ACC112 (cell line): Measurements from ENCODE around the gene MOB2.
"Not testable (repeated sequence)": the region's sequence is repeated elsewhere in the genome, so short reads cannot be mapped to it uniquely, and the experiment has no call there.

Source experiments
- H2AFZ ChIP-seq: fragments of 200-600 bp; sonication (generic); one replicate; pipeline ENCODE4 v1.6.0; 2017; ENCODE audit warnings: antibody characterized with exemption, low read length; ENCODE audit not compliant: unreplicated experiment
- H3K27ac ChIP-seq: fragments of 200-600 bp; sonication (generic); 2 replicates; pipeline ENCODE4 v1.5.1; 2014; ENCODE audit warnings: low read depth, mild to moderate bottlenecking, antibody characterized with exemption, low read length, moderate library complexity
- H3K27me3 ChIP-seq: fragments of 200-600 bp; sonication (generic); 2 replicates; pipeline ENCODE4 v1.6.1; 2014; ENCODE audit warnings: mild to moderate bottlenecking, antibody characterized with exemption, low read length, moderate library complexity, mixed read lengths; ENCODE audit not compliant: insufficient read depth
- H3K36me3 ChIP-seq: fragments of 200-600 bp; sonication (generic); 2 replicates; pipeline ENCODE4 v1.6.1; 2016; ENCODE audit warnings: mild to moderate bottlenecking, antibody characterized with exemption, low read length, moderate library complexity, mixed read lengths; ENCODE audit not compliant: insufficient read depth
- H3K4me1 ChIP-seq: fragments of 200-600 bp; sonication (generic); one replicate; pipeline ENCODE4 v1.6.1; 2016; ENCODE audit warnings: low read length, mixed read lengths; ENCODE audit not compliant: insufficient read depth, unreplicated experiment, control insufficient read depth
- H3K4me3 ChIP-seq: fragments of 200-600 bp; sonication (generic); 2 replicates; pipeline ENCODE4 v1.5.1; 2014; ENCODE audit warnings: mild to moderate bottlenecking, low read depth, low read length
- H3K79me2 ChIP-seq: fragments of 200-600 bp; sonication (generic); one replicate; pipeline ENCODE4 v1.6.0; 2016; ENCODE audit warnings: low read length; ENCODE audit not compliant: control insufficient read depth, unreplicated experiment, insufficient read depth

Gene MOB2

DNA sequence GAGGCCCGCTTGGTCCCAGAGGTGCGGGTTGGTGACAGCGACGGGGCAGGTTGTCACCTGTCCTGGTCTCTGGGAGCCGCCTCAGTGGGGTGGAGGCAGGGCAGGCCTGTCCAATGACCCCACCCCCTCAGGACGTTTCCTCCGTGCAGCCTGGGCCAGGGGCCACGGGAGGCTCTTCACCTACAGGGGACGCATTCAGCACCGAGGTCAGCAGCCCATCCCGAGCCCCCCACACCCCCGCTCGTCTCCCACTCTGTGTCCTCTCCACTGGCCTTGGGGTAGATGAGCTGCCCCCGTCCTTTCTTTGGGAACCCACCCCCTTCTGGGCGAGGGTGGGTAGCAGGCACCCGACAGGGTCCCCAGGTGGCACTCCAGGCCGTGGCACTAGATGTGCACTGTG lies 61.1 kb downstream of the MOB2 start:
- Histone ChIP-seq H3K27me3 (no peaks in the 10 kb centered on the region), H3K79me2 (no peaks in the 10 kb centered on the region), H3K36me3 (no peaks in the 10 kb centered on the region), H3K4me1 (no peaks in the 10 kb centered on the region), H3K4me3 (no peak overlapping the region), H3K27ac (no peak overlapping the region), H2AFZ (no peak overlapping the region)

DNA sequence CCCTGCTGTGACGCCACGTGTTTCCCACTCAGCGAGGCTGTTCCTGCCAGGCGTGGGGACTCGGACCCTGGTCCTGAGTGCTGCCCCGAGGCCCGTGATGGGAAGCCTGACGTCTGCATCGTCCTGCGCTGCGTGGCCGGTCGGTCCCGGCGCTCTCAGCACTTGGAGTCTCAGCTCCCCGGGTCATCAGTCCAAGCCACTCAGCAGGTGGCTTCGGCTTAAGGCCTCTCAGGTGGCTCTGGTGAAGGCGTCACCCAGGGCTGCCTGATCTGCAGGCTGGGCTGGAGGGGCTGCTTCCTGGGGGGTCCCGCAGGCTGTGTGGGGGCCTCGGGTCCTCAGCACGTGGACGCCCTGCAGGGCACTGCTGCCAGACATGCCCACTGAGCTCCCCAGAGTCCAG lies 61.6 kb downstream of the MOB2 start:
- Histone ChIP-seq H3K79me2 (no peaks in the 10 kb centered on the region), H3K27ac (no peak overlapping the region), H3K36me3 (no peaks in the 10 kb centered on the region), H3K4me1 (no peaks in the 10 kb centered on the region), H3K4me3 (no peak overlapping the region), H2AFZ (no peak overlapping the region), H3K27me3 (no peaks in the 10 kb centered on the region)

DNA sequence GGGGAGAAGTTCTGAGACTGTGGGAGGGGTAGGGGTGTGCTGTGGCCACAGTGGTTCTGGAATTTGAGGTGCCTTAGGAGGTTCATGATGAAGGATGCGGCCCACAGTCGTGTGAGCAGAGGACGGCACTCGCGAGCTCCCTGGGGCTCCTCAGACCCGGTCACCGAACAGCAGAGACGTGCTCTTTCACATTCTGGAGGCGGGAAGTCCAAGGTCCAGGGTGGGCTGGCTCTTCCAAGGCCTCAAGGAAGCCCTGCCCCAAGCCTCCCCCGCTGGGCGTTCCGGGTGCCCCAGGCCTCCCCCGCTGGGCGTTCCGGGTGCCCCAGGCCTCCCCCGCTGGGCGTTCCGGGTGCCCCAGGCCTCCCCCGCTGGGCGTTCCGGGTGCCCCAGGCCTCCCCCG lies 63.2 kb downstream of the MOB2 start:
- H3K27ac ChIP-seq, H3K36me3 ChIP-seq, H2AFZ ChIP-seq, H3K4me1 ChIP-seq, H3K27me3 ChIP-seq, H3K4me3 ChIP-seq, H3K79me2 ChIP-seq: not testable (repeated sequence)

DNA sequence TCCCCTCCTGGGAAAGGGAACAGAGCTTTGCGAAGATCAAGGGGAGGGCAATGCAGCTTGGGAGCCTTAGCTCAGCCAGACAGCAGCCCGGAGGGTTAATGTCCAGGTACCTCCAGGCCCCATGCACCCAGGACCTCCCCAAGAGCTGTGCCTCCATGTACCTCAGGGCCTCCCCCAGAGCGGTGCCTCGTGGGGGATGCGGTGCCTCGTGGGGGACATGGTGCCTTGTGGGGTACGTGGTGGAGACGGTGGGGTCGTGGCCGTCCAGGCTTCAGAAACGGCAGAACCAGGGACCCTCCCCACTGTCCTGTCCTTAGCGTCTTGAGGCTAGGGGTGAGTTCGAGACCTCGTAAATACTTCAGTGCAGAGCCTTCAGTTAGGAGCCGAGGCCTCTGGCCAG lies 63.6 kb downstream of the MOB2 start:
- H3K79me2 ChIP-seq: no peaks in the 10 kb centered on the region
- no peak overlapping the region for H3K4me3 ChIP-seq
- no peaks in the 10 kb centered on the region for H3K4me1 ChIP-seq
- H3K27ac ChIP-seq: no peak overlapping the region
- no peaks in the 10 kb centered on the region for H3K36me3 ChIP-seq
- no peak overlapping the region for H2AFZ ChIP-seq
- H3K27me3 ChIP-seq: no peaks in the 10 kb centered on the region

DNA sequence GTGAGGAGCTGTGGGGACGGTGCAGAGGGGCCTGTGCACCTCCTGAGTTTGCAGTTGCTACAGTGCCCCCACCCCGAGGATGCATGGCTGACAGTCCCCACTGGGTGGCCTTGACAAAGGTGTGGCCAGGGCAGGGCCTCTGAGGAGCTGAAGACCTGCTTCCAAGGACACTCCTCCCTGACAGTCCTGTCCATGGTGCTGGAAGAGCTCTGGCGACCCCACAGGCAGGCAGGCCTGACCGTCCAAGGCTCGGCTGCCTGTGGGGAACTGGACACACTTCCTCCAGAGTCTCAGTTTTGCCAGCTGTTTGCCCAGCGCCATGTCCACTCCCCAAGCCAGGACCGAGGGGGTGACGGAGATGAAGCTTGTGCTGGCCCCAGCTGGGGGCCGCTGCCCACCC lies 64.1 kb downstream of the MOB2 start:
- H3K79me2 ChIP-seq: no peaks in the 10 kb centered on the region
- no peak overlapping the region for H3K27ac ChIP-seq
- no peaks in the 10 kb centered on the region for H3K27me3 ChIP-seq
- no peak overlapping the region for H2AFZ ChIP-seq
- H3K4me1 ChIP-seq: no peaks in the 10 kb centered on the region
- no peaks in the 10 kb centered on the region for H3K36me3 ChIP-seq
- no peak overlapping the region for H3K4me3 ChIP-seq

DNA sequence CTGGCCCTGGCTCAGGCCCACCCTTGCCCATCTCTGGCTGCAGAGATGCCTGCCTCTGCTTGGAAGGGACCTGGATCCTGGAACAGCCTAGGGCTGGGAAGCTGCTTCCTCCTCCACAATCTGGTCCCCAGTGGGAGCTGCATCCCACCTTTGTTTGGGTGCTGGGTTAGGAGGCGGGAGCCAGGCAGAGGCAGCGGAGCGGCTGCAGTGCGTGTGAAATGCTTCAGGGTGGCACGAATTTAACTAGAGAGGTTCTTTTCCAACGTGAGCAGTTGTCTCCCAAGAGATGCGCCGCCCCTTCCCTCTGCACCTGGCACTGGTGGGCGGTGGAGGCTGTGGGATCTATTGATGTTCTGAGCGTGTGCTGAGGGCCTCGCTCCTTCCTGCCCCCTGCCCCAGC lies 65.3 kb downstream of the MOB2 start:
- Histone ChIP-seq H3K36me3 (no peaks in the 10 kb centered on the region), H3K4me3 (no peak overlapping the region), H3K27ac (no peak overlapping the region), H3K27me3 (no peaks in the 10 kb centered on the region), H3K79me2 (no peaks in the 10 kb centered on the region), H2AFZ (no peak overlapping the region), H3K4me1 (no peaks in the 10 kb centered on the region)

DNA sequence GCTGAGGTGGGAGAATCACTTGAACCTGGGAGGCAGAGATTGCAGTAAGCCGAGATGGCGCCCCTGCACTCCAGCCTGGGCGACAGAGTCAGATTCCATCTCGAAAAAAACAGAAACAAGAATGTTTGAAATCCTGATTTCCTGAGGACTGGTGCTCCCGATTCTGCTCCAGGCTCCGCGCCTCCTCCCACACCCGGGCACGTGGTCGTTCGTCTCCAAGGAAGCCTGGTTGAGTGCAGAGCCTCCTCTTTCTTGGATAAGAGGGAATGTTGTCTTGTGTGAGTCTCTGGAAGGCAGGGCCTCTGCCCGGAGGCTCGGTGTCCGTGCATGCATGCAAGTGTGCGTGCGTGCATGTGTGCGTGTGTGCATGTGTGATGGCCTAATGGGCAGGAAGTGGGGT lies 66.8 kb downstream of the MOB2 start:
- Histone ChIP-seq H3K36me3 (no peaks in the 10 kb centered on the region), H2AFZ (no peak overlapping the region), H3K4me1 (no peaks in the 10 kb centered on the region)

More for the DNA sequence above, 66.8 kb downstream of the MOB2 start:
- Histone ChIP-seq H3K27me3 (no peaks in the 10 kb centered on the region), H3K79me2 (no peaks in the 10 kb centered on the region), H3K27ac (no peak overlapping the region), H3K4me3 (no peak overlapping the region)
